H1 (cell line): ENCODE results near the gene P4HB. TPM values are rescaled to one million over a fixed set of nuclear protein-coding genes. Genes with fewer than 3 reads are reported as not detected.

Source experiments
- CTCF ChIA-PET: fragments of 300-600 bp; sonication (Branson Sonifier 250); formaldehyde crosslinking; loops from one replicate; lab custom pipeline; 2021; ENCODE audit not compliant: partially characterized antibody; lab: Charles Lee
- POLR2A ChIA-PET: fragments of 300-600 bp; sonication (Branson Sonifier 250); formaldehyde crosslinking; loops from one replicate; lab custom pipeline; 2021; ENCODE audit warnings: inconsistent platforms; ENCODE audit not compliant: partially characterized antibody; lab: Charles Lee
- DNase-seq, 2 experiments: peaks; one replicate each; pipeline versions ENCODE4 v3.0.0 to v3.0.0-alpha.2; 2010 to 2022; ENCODE audit warnings: low spot score in 2 of 2, low read depth in 1 of 2, mixed read lengths in 1 of 2
- FAIRE-seq: peaks from 2 replicates; lab custom pipeline; 2011; peaks lifted over from hg19 to GRCh38; lab: Jason Lieb, UNC
- H2AFZ ChIP-seq: 2 replicates; pipeline ENCODE4 v1.8.1; 2012; ENCODE audit warnings: low read length, inconsistent platforms
- H2AK5ac ChIP-seq: 2 replicates; pipeline ENCODE4 v1.6.1; 2013; ENCODE audit warnings: low read depth, low read length
- H2BK120ac ChIP-seq: replicated peaks from 2 replicates; pipeline ENCODE3; 2013; ENCODE audit warnings: low read depth, low read length, inconsistent platforms
- H2BK12ac ChIP-seq: 2 replicates; pipeline ENCODE4 v1.6.1; 2013; ENCODE audit warnings: low read depth, low read length
- H2BK15ac ChIP-seq: 2 replicates; pipeline ENCODE4 v1.6.1; 2013; ENCODE audit warnings: low read length
- H2BK20ac ChIP-seq: 2 replicates; pipeline ENCODE4 v1.6.1; 2013; ENCODE audit warnings: low read length
- H2BK5ac ChIP-seq: 2 replicates; pipeline ENCODE4 v1.6.1; 2013; ENCODE audit warnings: low read depth, low read length
- H3K14ac ChIP-seq: 2 replicates; pipeline ENCODE4 v1.6.1; 2013; ENCODE audit warnings: inconsistent platforms; ENCODE audit not compliant: insufficient read length
- H3K18ac ChIP-seq: 2 replicates; pipeline ENCODE4 v1.6.1; 2013; ENCODE audit warnings: low read length; ENCODE audit errors: extremely low read depth
- H3K23ac ChIP-seq: 2 replicates; pipeline ENCODE4 v1.6.1; 2013; ENCODE audit warnings: inconsistent platforms; ENCODE audit not compliant: insufficient read length
- H3K23me2 ChIP-seq: 2 replicates; pipeline ENCODE4 v1.6.1; 2013; ENCODE audit warnings: low read depth, low read length
- H3K27ac ChIP-seq: 2 replicates; pipeline ENCODE4 v1.6.1; 2011; ENCODE audit warnings: low read depth, low read length, inconsistent platforms
- H3K27me3 ChIP-seq, 4 experiments: replicated peaks in 1 of 4; 1 replicate in 1 of 4; 2 replicates in 3 of 4; pipeline versions ENCODE4 v1.6.1 to v1.8.1; 2011 to 2013; ENCODE audit warnings: low read length in 3 of 4, mild to moderate bottlenecking in 3 of 4, inconsistent platforms in 2 of 4, mixed read lengths in 2 of 4, moderate library complexity in 1 of 4; ENCODE audit not compliant: control insufficient read depth in 3 of 4, insufficient read depth in 3 of 4; ENCODE audit errors: extremely low read depth in 1 of 4
- H3K36me3 ChIP-seq, 4 experiments: 2 replicates each; pipeline versions ENCODE4 v1.6.1 to v1.8.1; 2011 to 2013; ENCODE audit warnings: mild to moderate bottlenecking in 4 of 4, low read length in 3 of 4, moderate library complexity in 2 of 4, control low read depth in 1 of 4, inconsistent platforms in 1 of 4; ENCODE audit not compliant: insufficient read depth in 4 of 4, control insufficient read depth in 2 of 4
- H3K4ac ChIP-seq: replicated peaks from 2 replicates; pipeline ENCODE3; 2013; ENCODE audit warnings: low read length, low read depth, mixed read lengths, inconsistent platforms; ENCODE audit not compliant: insufficient read length
- H3K4me1 ChIP-seq, 4 experiments: replicated peaks in 1 of 4; 1 replicate in 1 of 4; 2 replicates in 3 of 4; pipeline versions ENCODE4 v1.6.1 to v1.8.1; 2011 to 2013; ENCODE audit warnings: low read length in 3 of 4, inconsistent platforms in 2 of 4, mixed read lengths in 1 of 4; ENCODE audit not compliant: insufficient read depth in 4 of 4, control insufficient read depth in 3 of 4
- H3K4me2 ChIP-seq, 2 experiments: 2 replicates each; pipeline versions ENCODE4 v1.6.1 to v1.8.1; 2011 to 2013; ENCODE audit warnings: low read depth in 2 of 2, low read length in 2 of 2, control low read depth in 1 of 2, inconsistent platforms in 1 of 2, mild to moderate bottlenecking in 1 of 2; ENCODE audit not compliant: insufficient read depth in 1 of 2
- H3K4me3 ChIP-seq, 4 experiments: fragments of 200-600, 300-600 bp in 1 of 4; sonication (generic), shearing (Covaris generic), sonication (Bioruptor Twin) in 1 of 4; 2 replicates each; pipeline versions ENCODE4 v1.5.1 to v1.8.1; 2011 to 2016; ENCODE audit warnings: low read length in 4 of 4, low read depth in 3 of 4, control low read depth in 2 of 4, inconsistent platforms in 2 of 4, mild to moderate bottlenecking in 2 of 4, mixed read lengths in 1 of 4, moderate library complexity in 1 of 4; ENCODE audit not compliant: insufficient read depth in 2 of 4; ENCODE audit errors: extremely low read depth in 1 of 4
- H3K56ac ChIP-seq: replicated peaks from 2 replicates; pipeline ENCODE3; 2013; ENCODE audit warnings: low read depth, mild to moderate bottlenecking, mixed read lengths, low read length, inconsistent platforms; ENCODE audit not compliant: insufficient read length
- H3K79me1 ChIP-seq: 2 replicates; pipeline ENCODE4 v1.6.1; 2013; ENCODE audit warnings: low read depth, low read length, control low read depth
- H3K79me2 ChIP-seq, 2 experiments: 2 replicates each; pipeline versions ENCODE4 v1.6.1 to v1.8.1; 2012 to 2013; ENCODE audit warnings: low read length in 2 of 2, mild to moderate bottlenecking in 2 of 2, inconsistent platforms in 1 of 2; ENCODE audit not compliant: insufficient read depth in 2 of 2, control insufficient read depth in 1 of 2
- H3K9ac ChIP-seq, 4 experiments: replicated peaks in 1 of 4; 1 replicate in 1 of 4; 2 replicates in 3 of 4; pipeline versions ENCODE4 v1.6.1 to v1.8.1; 2011 to 2013; ENCODE audit warnings: low read depth in 3 of 4, low read length in 3 of 4, control low read depth in 2 of 4, mild to moderate bottlenecking in 2 of 4, moderate library complexity in 2 of 4, inconsistent platforms in 1 of 4; ENCODE audit errors: extremely low read depth in 1 of 4
- H3K9me3 ChIP-seq, 2 experiments: 2 replicates each; pipeline versions ENCODE4 v1.6.1 to v1.8.1; 2012 to 2013; ENCODE audit warnings: mild to moderate bottlenecking in 2 of 2, moderate library complexity in 2 of 2, control low read depth in 1 of 2, inconsistent platforms in 1 of 2, low read depth in 1 of 2, low read length in 1 of 2, mixed read lengths in 1 of 2; ENCODE audit not compliant: insufficient read depth in 2 of 2
- H4K20me1 ChIP-seq, 2 experiments: replicated peaks in 1 of 2; 2 replicates each; pipeline versions ENCODE3 to v1.8.1; 2011 to 2013; ENCODE audit warnings: inconsistent platforms in 2 of 2, low read length in 2 of 2, mild to moderate bottlenecking in 1 of 2; ENCODE audit not compliant: insufficient read depth in 2 of 2, control insufficient read depth in 1 of 2
- H4K5ac ChIP-seq: 2 replicates; pipeline ENCODE4 v1.6.1; 2013; ENCODE audit warnings: low read length, low read depth, mixed read lengths, inconsistent platforms; ENCODE audit not compliant: insufficient read length
- H4K8ac ChIP-seq: 2 replicates; pipeline ENCODE4 v1.8.0; 2013; ENCODE audit warnings: mild to moderate bottlenecking, moderate library complexity, low read length, inconsistent platforms; ENCODE audit not compliant: insufficient read depth; ENCODE audit errors: extremely low read depth
- H4K91ac ChIP-seq: replicated peaks from 2 replicates; pipeline ENCODE3; 2013; ENCODE audit warnings: low read length, mixed read lengths, inconsistent platforms; ENCODE audit not compliant: insufficient read length
- BRCA1 ChIP-seq: IDR thresholded peaks from 2 replicates; pipeline ENCODE4 v1.6.1; 2012; ENCODE audit warnings: low read depth, low read length, improper control_type of control experiment
- POLR2A ChIP-seq, 2 experiments: IDR thresholded peaks; 1 replicate in 1 of 2; 2 replicates in 1 of 2; pipeline ENCODE4 v1.6.1; 2011; ENCODE audit warnings: low read depth in 2 of 2, low read length in 2 of 2, mild to moderate bottlenecking in 2 of 2; ENCODE audit errors: control extremely low read depth in 1 of 2
- WGBS, 2 experiments: shearing (Covaris generic) in 1 of 2; methylation state at CpG; one replicate each; pipeline versions ENCODE4 v1.1.6 to v1.1.7; 2013 to 2015; ENCODE audit warnings: low lambda C conversion rate in 2 of 2, mixed read lengths in 2 of 2, inconsistent platforms in 1 of 2, low coverage in 1 of 2, missing lambda C conversion rate in 1 of 2; ENCODE audit not compliant: insufficient replicate concordance in 2 of 2, insufficient coverage in 1 of 2, insufficient read length in 1 of 2; ENCODE audit errors: extremely low coverage in 1 of 2, missing lambda C conversion rate in 1 of 2; 5-methylcytosine and 5-hydroxymethylcytosine counted together
- polyA plus RNA-seq, 7 experiments: library from polyadenylated mRNA; depleted of rRNA in 3 of 7; stranded (reverse) in 5 of 7; unstranded in 2 of 7; fragments of >200 nt in 5 of 7; fragments of 200-250 nt in 2 of 7; gene quantifications; 1 replicate in 5 of 7; 2 replicates in 1 of 7; 4 replicates in 1 of 7; pipeline versions ENCODE4 v1.2.1 to v1.2.3, GENCODE V29; 2011 to 2013; ENCODE audit warnings: missing spikeins in 2 of 7, mixed read lengths in 2 of 7
- total RNA-seq: library from RNA; stranded (reverse); fragmentation: NEBNext Ultra II Directional; extraction: Animal tissue kit (Norgen Biotek cat#: 25700); gene quantifications from 2 replicates; pipeline ENCODE4 v1.2.1, GENCODE V29; 2021

P4HB gene
- total and polyA plus RNA-seq, 2 of the 8 experiments (the other 6 are each of a cell fraction or from before 2014, with no cell fraction given): 41.4 to 379 TPM

DNA sequence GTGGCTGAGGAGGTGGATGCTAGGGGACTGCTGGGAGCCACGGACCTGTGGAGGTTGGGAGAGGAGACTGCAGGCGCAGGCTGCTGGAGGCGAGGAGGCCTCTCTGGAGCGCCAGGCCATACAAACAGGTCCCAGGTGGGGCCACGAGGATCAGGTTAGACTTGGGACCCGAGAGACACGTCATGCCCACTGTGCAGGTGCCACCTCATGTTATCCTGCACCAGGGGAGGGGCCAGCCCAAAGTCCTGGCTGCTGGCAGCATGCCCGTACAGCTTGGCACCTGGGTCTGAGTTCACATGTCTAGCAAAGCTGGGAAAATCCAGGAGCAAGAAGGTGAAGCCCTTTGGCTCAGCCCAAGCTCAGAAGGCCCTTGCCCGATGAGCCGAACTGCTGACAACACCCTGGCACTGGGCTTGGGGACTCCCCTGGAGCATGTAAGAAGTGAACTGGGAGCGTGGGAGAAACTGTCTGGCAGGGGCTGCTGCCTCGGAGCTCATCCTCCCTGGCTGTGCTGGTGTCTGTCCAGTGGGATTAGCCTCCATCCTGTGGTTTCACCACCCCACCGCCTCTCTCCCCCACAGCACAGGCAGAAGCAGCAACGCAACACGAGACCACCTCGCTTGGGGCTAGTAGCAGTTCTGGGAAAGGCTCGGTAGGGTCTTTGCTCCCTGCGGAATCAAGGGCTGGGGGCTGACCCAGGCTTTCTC, 5.6 kb upstream of the P4HB start:
- Histone ChIP-seq H3K27ac (no peak overlapping the region), H3K4ac (no peak overlapping the region), H4K20me1 (peaks cover 11 to 48% of the 10 kb centered on the region in 2 experiments), H2AFZ (no peak overlapping the region), H3K9me3 (no peaks in the 10 kb centered on the region), H3K27me3 (no peaks in the 10 kb centered on the region), H3K56ac (no peak overlapping the region), H2BK20ac (no peak overlapping the region), H4K5ac (no peak overlapping the region), H2BK15ac (no peak overlapping the region), H4K91ac (no peak overlapping the region), H2BK12ac (no peak overlapping the region), H3K79me2 (peaks cover 0 to 32% of the 10 kb centered on the region in 2 experiments; a peak in 3 of 4 replicates), H2BK120ac (no peak overlapping the region), H3K18ac (no peak overlapping the region), H3K4me3 (no peak overlapping the region), H3K23me2 (peaks cover 7% of the 10 kb centered on the region; the same call in 1 of the 2 replicates), H3K4me1 (peaks cover 0 to 28% (median 21%) of the 10 kb centered on the region in 4 experiments; a peak in 5 of 7 replicates)
- 89% methylated on average over 17 of the region's 18 CpGs; no CpG with 5 or more reads in 1 of the 2 experiments for WGBS, 2 experiments
- ChIA-PET POLR2A (interaction anchor here (0.8 to 6.6 kb wide), 26 partner anchors 8 to 238 kb away, joined by 3 to 36 read pairs (median 4); partner anchors contain the start of genes CENPX, MCRIP1, MRPL12 and PCYT2), CTCF (interaction anchor here (0.6 to 1.8 kb wide), 9 partner anchors 10 to 171 kb away, joined by 3 to 5 read pairs (median 3); partner anchors contain the start of gene MCRIP1)
- no peak for TF ChIP-seq BRCA1
- TF ChIP-seq POLR2A (IDR thresholded peaks at IDR 0.05; ENCODE audit: control extremely low read depth in 1 of 2, low read depth in 2 of 2, low read length in 2 of 2): peak in 1 of 2 experiments; percentile 43; a peak in 1 of 3 replicates
- TF ChIP-seq, all 59 proteins: peak for 1
- Histone ChIP-seq H3K14ac (no peak overlapping the region), H2AK5ac (no peak overlapping the region), H3K36me3 (peaks cover 2 to 29% (median 9%) of the 10 kb centered on the region in 4 experiments; a peak in 4 of 8 replicates), H3K79me1 (peaks cover 3% of the 10 kb centered on the region), H2BK5ac (no peak overlapping the region), H4K8ac (no peak overlapping the region; the same call in 1 of the 2 replicates), H3K23ac (no peak overlapping the region), H3K4me2 (no peak overlapping the region), H3K9ac (no peak overlapping the region)
- DNase-seq (no peak), FAIRE-seq (no peak)
